Measurements from ENCODE around the gene TRIM64C.
"Not testable (repeated sequence)": the region's sequence is repeated elsewhere in the genome, so short reads cannot be mapped to it uniquely, and the experiment has no call there.

Gene TRIM64C, protein sequence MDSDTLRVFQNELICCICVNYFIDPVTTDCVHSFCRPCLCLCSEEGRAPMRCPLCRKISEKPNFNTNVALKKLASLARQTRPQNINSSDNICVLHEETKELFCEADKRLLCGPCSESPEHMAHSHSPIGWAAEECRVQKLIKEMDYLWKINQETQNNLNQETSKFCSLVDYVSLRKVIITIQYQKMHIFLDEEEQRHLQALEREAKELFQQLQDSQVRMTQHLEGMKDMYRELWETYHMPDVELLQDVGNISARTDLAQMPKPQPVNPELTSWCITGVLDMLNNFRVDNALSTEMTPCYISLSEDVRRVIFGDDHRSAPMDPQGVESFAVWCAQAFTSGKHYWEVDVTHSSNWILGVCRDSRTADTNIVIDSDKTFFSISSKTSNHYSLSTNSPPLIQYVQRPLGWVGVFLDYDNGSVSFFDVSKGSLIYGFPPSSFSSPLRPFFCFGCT

DNA sequence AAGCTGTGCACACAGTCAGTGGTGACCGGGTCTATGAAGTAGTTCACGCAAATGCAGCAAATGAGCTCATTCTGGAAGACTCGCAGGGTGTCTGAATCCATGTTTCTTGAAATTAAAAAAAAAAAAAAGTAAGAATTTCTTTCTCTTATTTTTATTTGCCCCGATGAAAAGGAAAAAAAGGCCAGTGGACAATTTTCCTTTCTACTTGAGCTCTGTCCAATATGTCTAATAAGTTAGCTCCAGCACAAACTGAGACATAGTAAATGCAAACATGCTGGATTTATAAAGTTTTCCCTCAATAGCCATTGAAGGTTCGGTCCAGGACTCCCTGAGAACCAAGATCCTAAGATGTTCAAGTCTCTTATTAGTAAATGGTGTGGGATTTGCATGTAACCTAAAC lies at the start of gene TRIM64C:
Gene TRIM64C, minus strand, starts transcription at position 101 of the 400 bp plus-strand sequence. Its CDS starts 0 bp downstream, at position 101.
- DNase-seq (ENCODE audit: low read depth in 2 of 2) = not testable (repeated sequence)

DNA sequence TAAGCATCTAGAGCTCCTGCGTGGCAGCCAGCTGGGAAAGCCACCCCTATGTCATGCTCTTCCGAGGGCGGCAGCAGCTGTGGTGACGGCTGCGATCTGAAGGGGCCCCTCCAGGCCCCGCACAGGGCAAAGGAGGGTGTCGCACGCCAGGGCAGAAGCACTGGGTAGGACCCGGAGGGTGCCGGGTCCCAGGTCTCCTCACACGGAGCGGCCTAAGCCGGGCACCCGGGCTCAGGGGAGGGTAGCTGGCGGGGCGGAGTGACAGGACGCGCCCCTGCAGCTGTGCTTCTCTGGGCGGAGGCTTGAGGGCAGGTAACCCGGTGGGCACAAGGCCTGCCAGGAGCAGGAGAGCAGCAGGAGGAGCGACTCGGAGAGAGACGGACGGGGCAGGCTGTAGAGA lies 43.4 kb upstream of the TRIM64C start:
- not testable (repeated sequence) for DNase-seq (ENCODE audit: low read depth in 2 of 2)

- DNase-seq (ENCODE audit: low read depth in 2 of 2) = not testable (repeated sequence)
Observed at GRCh38 chr11:49069897-49070296, 11.0 kb upstream of the TRIM64C start.

GRCh38 chr11:49049821-49050220 lies 9.1 kb downstream of the TRIM64C start:
- DNase-seq (ENCODE audit: low read depth in 2 of 2) = not testable (repeated sequence)

DNA sequence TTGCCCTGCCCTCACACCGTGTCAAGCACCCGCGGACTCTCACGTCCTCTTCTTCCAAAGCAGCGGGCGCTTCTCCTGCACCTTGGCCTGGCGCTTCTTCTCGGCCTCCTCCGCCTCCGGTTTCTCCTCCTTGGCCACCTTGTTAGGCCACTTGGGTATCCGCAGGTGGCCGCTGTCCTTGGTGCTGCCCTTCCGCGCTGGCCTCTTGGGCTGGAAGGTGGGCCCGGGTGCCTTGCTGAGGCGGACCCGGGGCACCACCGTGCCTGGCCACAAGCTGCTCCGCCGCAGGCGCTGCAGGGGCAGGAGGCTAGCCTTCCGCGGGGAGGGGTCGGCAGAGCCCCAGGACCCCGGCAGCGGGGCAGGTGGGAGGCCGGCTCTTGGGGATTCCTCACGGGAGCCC lies 10.7 kb downstream of the TRIM64C start:
- DNase-seq (ENCODE audit: low read depth in 2 of 2) = not testable (repeated sequence)

GRCh38 chr11:49028523-49028922 lies 30.4 kb downstream of the TRIM64C start, which contains the start of gene TRIM49B:
TSS of gene TRIM49B (plus strand) at chr11:49028823. CDS start at chr11:49031600, 2,777 bp downstream.
- DNase-seq (ENCODE audit: low read depth in 2 of 2) = not testable (repeated sequence)
